Calu3 (cell line): Measurements from ENCODE around the gene GUCA2A. TPM values are rescaled to one million over a fixed set of nuclear protein-coding genes. Genes with fewer than 3 reads are reported as not detected.

ENCODE experiments used
- BruUV-seq: library from RNA; stranded (reverse); fragments of 400-500 nt; replicated peaks from 2 replicates; lab custom pipeline; 2021; lab: Mats Ljungman, UMichigan
- CTCF ChIA-PET: fragments of 300-600 bp; sonication (Branson Sonifier 250); formaldehyde crosslinking; loops from one replicate; lab custom pipeline; 2022; ENCODE audit warnings: antibody characterized with exemption; lab: Charles Lee
- DNase-seq: peaks from one replicate; pipeline ENCODE4 v3.0.0; 2022
- H3K27ac Mint-ChIP-seq: one replicate; pipeline ENCODE4 v1.8.0; 2022; ENCODE audit warnings: mixed read lengths; ENCODE audit not compliant: unreplicated experiment
- H3K27me3 Mint-ChIP-seq: one replicate; pipeline ENCODE4 v1.8.0; 2022; ENCODE audit warnings: mixed read lengths; ENCODE audit not compliant: unreplicated experiment
- H3K36me3 Mint-ChIP-seq: one replicate; pipeline ENCODE4 v1.8.0; 2022; ENCODE audit warnings: mild to moderate bottlenecking, moderate library complexity, mixed read lengths; ENCODE audit not compliant: insufficient read depth, unreplicated experiment
- H3K4me1 Mint-ChIP-seq: one replicate; pipeline ENCODE4 v1.8.0; 2022; ENCODE audit warnings: mild to moderate bottlenecking, low read depth, mixed read lengths; ENCODE audit not compliant: unreplicated experiment
- H3K4me3 Mint-ChIP-seq: one replicate; pipeline ENCODE4 v1.8.0; 2022; ENCODE audit warnings: mild to moderate bottlenecking, low read depth, moderate library complexity, mixed read lengths; ENCODE audit not compliant: unreplicated experiment
- H3K9me3 Mint-ChIP-seq: one replicate; pipeline ENCODE4 v1.8.0; 2022; ENCODE audit warnings: low read depth, mixed read lengths; ENCODE audit not compliant: unreplicated experiment
- intact Hi-C: fragments of 100-400 bp; cut with micrococcal nuclease; formaldehyde crosslinking; loops from one replicate; pipeline ENCODE4 v1.10.0; 2022; ENCODE audit not compliant: unreplicated experiment
- total RNA-seq: library from RNA; stranded (reverse); gene quantifications from 2 replicates; pipeline ENCODE4 v1.2.3, GENCODE V29; 2022
- TF ChIP-seq, protein P1 (sequence below): fragments of 200-600 bp; IDR thresholded peaks from one replicate; pipeline ENCODE4 v1.8.0; 2022; ENCODE audit warnings: antibody characterized with exemption; ENCODE audit not compliant: unreplicated experiment

The GUCA2A gene
- total RNA-seq, 1 experiment from 2014 or later, result not detected

DNA sequence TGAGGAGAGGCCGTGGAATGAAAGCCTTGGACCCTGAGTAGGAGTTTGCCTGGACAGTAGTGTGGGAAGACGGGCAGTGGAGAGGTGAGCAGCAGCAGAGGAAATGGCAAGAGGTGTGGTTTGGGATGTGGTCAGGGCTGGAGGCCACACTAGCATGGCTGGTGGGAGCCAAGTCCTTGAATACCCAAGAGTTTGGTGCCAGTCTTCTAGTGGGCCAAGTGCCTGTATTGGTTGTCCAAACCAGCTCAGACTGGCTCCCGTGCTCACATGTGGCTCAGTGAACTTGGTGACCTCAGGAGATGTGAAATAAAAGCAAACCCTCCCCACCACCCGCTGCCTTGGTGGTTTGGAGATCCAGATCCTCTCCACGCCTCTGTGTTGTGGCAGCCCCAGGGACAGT is 2.4 kb downstream of the GUCA2A start:
- H3K4me3 Mint-ChIP-seq, result no peak overlapping the region
- intact Hi-C loops, result no loop called here
- no peak overlapping the region for H3K27ac Mint-ChIP-seq
- peaks cover 5% of the 10 kb centered on the region for H3K9me3 Mint-ChIP-seq
- BruUV-seq, result no TSS peak
- peaks cover 6% of the 10 kb centered on the region for H3K36me3 Mint-ChIP-seq
- H3K4me1 Mint-ChIP-seq, result peaks cover 27% of the 10 kb centered on the region
- CTCF ChIA-PET, result no interaction called here
- H3K27me3 Mint-ChIP-seq, result no peaks in the 10 kb centered on the region
- no peak for DNase-seq
- TF ChIP-seq, protein P1, sequence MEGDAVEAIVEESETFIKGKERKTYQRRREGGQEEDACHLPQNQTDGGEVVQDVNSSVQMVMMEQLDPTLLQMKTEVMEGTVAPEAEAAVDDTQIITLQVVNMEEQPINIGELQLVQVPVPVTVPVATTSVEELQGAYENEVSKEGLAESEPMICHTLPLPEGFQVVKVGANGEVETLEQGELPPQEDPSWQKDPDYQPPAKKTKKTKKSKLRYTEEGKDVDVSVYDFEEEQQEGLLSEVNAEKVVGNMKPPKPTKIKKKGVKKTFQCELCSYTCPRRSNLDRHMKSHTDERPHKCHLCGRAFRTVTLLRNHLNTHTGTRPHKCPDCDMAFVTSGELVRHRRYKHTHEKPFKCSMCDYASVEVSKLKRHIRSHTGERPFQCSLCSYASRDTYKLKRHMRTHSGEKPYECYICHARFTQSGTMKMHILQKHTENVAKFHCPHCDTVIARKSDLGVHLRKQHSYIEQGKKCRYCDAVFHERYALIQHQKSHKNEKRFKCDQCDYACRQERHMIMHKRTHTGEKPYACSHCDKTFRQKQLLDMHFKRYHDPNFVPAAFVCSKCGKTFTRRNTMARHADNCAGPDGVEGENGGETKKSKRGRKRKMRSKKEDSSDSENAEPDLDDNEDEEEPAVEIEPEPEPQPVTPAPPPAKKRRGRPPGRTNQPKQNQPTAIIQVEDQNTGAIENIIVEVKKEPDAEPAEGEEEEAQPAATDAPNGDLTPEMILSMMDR, result no peak

DNA sequence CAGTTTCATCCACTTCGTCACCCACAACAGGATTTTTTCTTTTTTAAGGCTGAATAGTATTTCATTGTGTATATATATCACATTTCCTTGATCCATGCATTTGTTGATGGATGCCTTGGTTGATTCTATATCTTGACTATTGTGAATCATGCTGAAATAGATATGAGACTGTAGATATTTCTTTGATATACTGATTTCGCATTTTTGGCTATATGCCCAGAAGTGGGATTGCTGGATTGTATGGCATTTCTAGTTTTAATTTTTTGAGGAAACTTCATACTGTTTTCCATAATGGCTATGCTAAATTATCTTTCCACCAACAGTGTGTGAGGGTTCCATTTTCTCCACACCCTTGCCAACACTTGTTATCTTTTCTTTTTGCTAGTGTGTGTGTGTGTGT is 6.4 kb downstream of the GUCA2A start:
- Mint-ChIP-seq H3K4me1 (peaks cover 10% of the 10 kb centered on the region), H3K27ac (no peak overlapping the region), H3K4me3 (no peak overlapping the region), H3K36me3 (no peaks in the 10 kb centered on the region), H3K27me3 (peaks cover 10% of the 10 kb centered on the region), H3K9me3 (peaks cover 5% of the 10 kb centered on the region)
- no TSS peak for BruUV-seq
- intact Hi-C loops, result no loop called here
- CTCF ChIA-PET, result interaction anchor here (0.6 kb wide), 1 partner anchor 204 kb away, joined by 3 read pairs; no protein-coding TSS in a partner anchor
- no peak for DNase-seq
- TF ChIP-seq, protein P1, result no peak

DNA sequence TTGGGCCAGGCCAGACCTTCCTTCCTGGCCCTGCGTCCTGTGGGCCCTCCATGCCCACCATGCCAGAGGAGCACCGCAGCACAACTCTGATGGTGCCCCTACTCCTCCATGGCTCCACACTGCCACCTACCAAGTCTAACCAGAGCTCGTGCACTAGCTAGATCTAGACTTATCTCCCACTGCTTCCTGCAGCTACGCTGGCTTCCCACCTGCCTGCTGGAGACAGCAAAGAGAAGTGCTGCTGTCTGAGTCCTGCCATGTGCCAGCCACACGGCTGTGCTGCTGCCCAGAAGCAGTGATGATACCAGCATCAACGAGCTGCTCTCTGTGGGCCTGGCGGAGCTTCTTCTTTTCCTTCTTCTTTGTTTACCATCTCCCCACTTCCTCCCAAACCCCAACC is 6.9 kb downstream of the GUCA2A start:
- no peak overlapping the region for H3K27ac Mint-ChIP-seq
- H3K4me3 Mint-ChIP-seq, result no peak overlapping the region
- TF ChIP-seq, protein P1, result no peak
- DNase-seq, result no peak
- CTCF ChIA-PET, result interaction anchor here (0.6 kb wide), 1 partner anchor 203 kb away, joined by 3 read pairs; no protein-coding TSS in a partner anchor
- peaks cover 10% of the 10 kb centered on the region for H3K27me3 Mint-ChIP-seq
- H3K36me3 Mint-ChIP-seq, result no peaks in the 10 kb centered on the region
- H3K9me3 Mint-ChIP-seq, result peaks cover 5% of the 10 kb centered on the region
- peaks cover 14% of the 10 kb centered on the region for H3K4me1 Mint-ChIP-seq
- intact Hi-C loops, result no loop called here
- no TSS peak for BruUV-seq

DNA sequence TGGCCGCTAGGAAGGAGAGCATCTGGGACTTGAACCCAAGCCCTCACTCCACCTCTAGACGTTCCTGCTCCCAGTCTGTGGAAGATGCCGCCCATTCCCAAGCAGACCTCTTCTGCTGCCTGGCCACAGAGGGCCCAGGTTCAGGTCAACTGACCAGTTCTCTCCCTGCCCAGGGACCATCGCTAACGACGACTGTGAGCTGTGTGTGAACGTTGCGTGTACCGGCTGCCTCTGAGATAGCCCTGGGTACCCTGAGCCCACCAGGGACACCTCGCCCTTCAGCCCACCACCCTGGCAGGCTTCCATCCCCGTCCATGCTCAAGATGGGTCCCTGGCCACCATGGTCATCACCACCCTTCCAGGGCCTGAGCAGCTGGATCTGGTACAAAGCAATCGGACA is 9.2 kb downstream of the GUCA2A start:
- CTCF ChIA-PET, result no interaction called here
- Mint-ChIP-seq H3K36me3 (no peaks in the 10 kb centered on the region), H3K9me3 (no peaks in the 10 kb centered on the region), H3K4me3 (no peak overlapping the region), H3K4me1 (peaks cover 25% of the 10 kb centered on the region), H3K27me3 (peaks cover 21% of the 10 kb centered on the region), H3K27ac (no peak overlapping the region)
- TF ChIP-seq, protein P1, result no peak
- intact Hi-C loops, result no loop called here
- DNase-seq, result no peak
- no TSS peak for BruUV-seq
